CD14-positive monocyte (primary cell): ENCODE measurements around the gene CHST12. TPM values are rescaled to one million over a fixed set of nuclear protein-coding genes. Genes with fewer than 3 reads are reported as not detected.

Experiments
- DNase-seq, 3 donors: peaks; one replicate each; pipeline ENCODE4 v3.0.0-alpha.2; 2011 to 2022
- H2AFZ ChIP-seq: 2 replicates; pipeline ENCODE4 v1.6.0; 2012; ENCODE audit warnings: mild to moderate bottlenecking, low read depth, low read length, inconsistent platforms; ENCODE audit not compliant: insufficient read depth, poor library complexity, severe bottlenecking
- H3K27ac ChIP-seq, 2 donors: 1 replicate in 1 of 2; 2 replicates in 1 of 2; pipeline ENCODE4 v1.5.1; 2012 to 2013; ENCODE audit warnings: low read length in 2 of 2, control low read depth in 1 of 2, inconsistent platforms in 1 of 2, low read depth in 1 of 2, mild to moderate bottlenecking in 1 of 2
- H3K27me3 ChIP-seq, 2 donors: one replicate each; pipeline versions ENCODE4 v1.6.0 to v1.6.1; 2011 to 2013; ENCODE audit warnings: low read length in 2 of 2; ENCODE audit not compliant: control insufficient read depth in 2 of 2, insufficient read depth in 2 of 2
- H3K36me3 ChIP-seq, 2 donors: replicated peaks in 1 of 2; 1 replicate in 1 of 2; 2 replicates in 1 of 2; pipeline versions ENCODE4 v1.5.1 to v1.6.1; 2012 to 2013; ENCODE audit warnings: low read length in 2 of 2, control low read depth in 1 of 2, inconsistent platforms in 1 of 2, mild to moderate bottlenecking in 1 of 2; ENCODE audit not compliant: insufficient read depth in 2 of 2, control insufficient read depth in 1 of 2
- H3K4me1 ChIP-seq, 2 donors: 1 replicate in 1 of 2; 2 replicates in 1 of 2; pipeline versions ENCODE4 v1.5.1 to v1.6.1; 2012 to 2013; ENCODE audit warnings: low read length in 2 of 2, control low read depth in 1 of 2, inconsistent platforms in 1 of 2, mild to moderate bottlenecking in 1 of 2, moderate library complexity in 1 of 2; ENCODE audit not compliant: insufficient read depth in 2 of 2, control insufficient read depth in 1 of 2
- H3K4me2 ChIP-seq: replicated peaks from 2 replicates; pipeline ENCODE3; 2012; ENCODE audit warnings: low read length, moderate library complexity, mild to moderate bottlenecking; ENCODE audit not compliant: poor library complexity, severe bottlenecking; ENCODE audit errors: extremely low read depth
- H3K4me3 ChIP-seq, 3 experiments: fragments of 200-600 bp in 1 of 3; sonication (generic) in 1 of 3; replicated peaks in 1 of 3; 1 replicate in 2 of 3; 2 replicates in 1 of 3; pipeline ENCODE4 v1.5.1; 2011 to 2013; ENCODE audit warnings: low read length in 3 of 3, mild to moderate bottlenecking in 3 of 3, control low read depth in 2 of 3, low read depth in 2 of 3, inconsistent platforms in 1 of 3, moderate library complexity in 1 of 3
- H3K79me2 ChIP-seq: 2 replicates; pipeline ENCODE4 v1.6.0; 2012; ENCODE audit warnings: mild to moderate bottlenecking, control low read depth, inconsistent platforms, low read length, moderate library complexity; ENCODE audit not compliant: insufficient read depth
- H3K9ac ChIP-seq: 2 replicates; pipeline ENCODE4 v1.6.0; 2017; ENCODE audit warnings: low read length, mild to moderate bottlenecking; ENCODE audit not compliant: insufficient read depth, poor library complexity, severe bottlenecking
- H3K9me3 ChIP-seq, 2 donors: replicated peaks in 1 of 2; 1 replicate in 1 of 2; 2 replicates in 1 of 2; pipeline versions ENCODE4 v1.5.1 to v1.6.1; 2012 to 2013; ENCODE audit warnings: low read length in 2 of 2, control low read depth in 1 of 2; ENCODE audit not compliant: control insufficient read depth in 1 of 2, insufficient read depth in 1 of 2
- H4K20me1 ChIP-seq: 2 replicates; pipeline ENCODE4 v1.6.0; 2012; ENCODE audit warnings: mild to moderate bottlenecking, low read length, control low read depth, moderate library complexity; ENCODE audit not compliant: insufficient read depth
- H3K27ac Mint-ChIP-seq, 7 donors: one replicate each; pipeline ENCODE4 v1.8.0; 2020; ENCODE audit warnings: mild to moderate bottlenecking in 7 of 7, mixed read lengths in 7 of 7, moderate library complexity in 6 of 7, inconsistent platforms in 2 of 7
- H3K27me3 Mint-ChIP-seq, 3 donors: one replicate each; pipeline ENCODE4 v1.8.0; 2021 to 2022; ENCODE audit warnings: low read depth in 3 of 3, mild to moderate bottlenecking in 3 of 3, mixed read lengths in 3 of 3, moderate library complexity in 3 of 3, inconsistent platforms in 1 of 3
- H3K36me3 Mint-ChIP-seq, 2 donors: one replicate each; pipeline ENCODE4 v1.8.0; 2020; ENCODE audit warnings: mixed read lengths in 2 of 2, inconsistent platforms in 1 of 2, mild to moderate bottlenecking in 1 of 2
- H3K4me1 Mint-ChIP-seq: one replicate; pipeline ENCODE4 v1.8.0; 2020; ENCODE audit warnings: mild to moderate bottlenecking, mixed read lengths
- H3K4me3 Mint-ChIP-seq, 2 donors: one replicate each; pipeline ENCODE4 v1.8.0; 2020; ENCODE audit warnings: mild to moderate bottlenecking in 2 of 2, mixed read lengths in 2 of 2, moderate library complexity in 1 of 2
- H3K9me3 Mint-ChIP-seq, 7 donors: one replicate each; pipeline ENCODE4 v1.8.0; 2020 to 2022; ENCODE audit warnings: mixed read lengths in 7 of 7, mild to moderate bottlenecking in 6 of 7, moderate library complexity in 6 of 7, inconsistent platforms in 2 of 7
- WGBS: methylation state at CpG from one replicate; pipeline ENCODE4 v1.1.5; 2013; ENCODE audit warnings: missing lambda C conversion rate; ENCODE audit not compliant: insufficient coverage; 5-methylcytosine and 5-hydroxymethylcytosine counted together
- intact Hi-C, 2 donors: fragments of 100-400 bp; cut with micrococcal nuclease; formaldehyde crosslinking; loops; one replicate each; pipeline versions ENCODE4 v1.15.0 to v1.15.1; 2023
- polyA plus RNA-seq, 3 donors: library from polyadenylated mRNA; depleted of rRNA in 1 of 3; unstranded in 2 of 3; stranded (reverse) in 1 of 3; fragments of 300-500 nt in 2 of 3; fragments of >200 nt in 1 of 3; fragmentation: Illumina TruSeq in 2 of 3; gene quantifications; 1 replicate in 2 of 3; 2 replicates in 1 of 3; pipeline ENCODE4 v1.2.3, GENCODE V29; 2012 to 2021
- TF ChIP-seq, protein P1 (sequence below): fragments of 200-600 bp; IDR thresholded peaks from one replicate; pipeline ENCODE4 v1.8.0; 2022; ENCODE audit warnings: antibody characterized with exemption, mild to moderate bottlenecking

Gene CHST12
- polyA plus RNA-seq, 3 donors: 5.8 to 10.6 (median 7.5) TPM

GRCh38 chr7:2431260-2431867 is 28.0 kb downstream of the CHST12 start:
- H3K4me1 ChIP-seq: peaks cover 0 to 4% of the 10 kb centered on the region in 2 donors
- no CpG with 5 or more reads among the region's 3 CpGs for WGBS
- H3K9me3 ChIP-seq: peaks cover 11 to 13% of the 10 kb centered on the region in 2 donors
- DNase-seq: peak; percentile 7 to 28 (median 14)
- Mint-ChIP-seq H3K4me3 (no peak overlapping the region), H3K36me3 (peaks cover 33 to 54% of the 10 kb centered on the region in 2 donors), H3K27me3 (peaks cover 0 to 3% (median 0%) of the 10 kb centered on the region in 3 donors), H3K27ac (peak overlapping the region in 2 of 7 donors; percentile 6 to 30), H3K4me1 (peaks cover 11% of the 10 kb centered on the region), H3K9me3 (peaks cover 6 to 16% (median 13%) of the 10 kb centered on the region in 7 donors)
- H4K20me1 ChIP-seq: no peaks in the 10 kb centered on the region
- no peak overlapping the region for H3K27ac ChIP-seq
- peaks cover 20 to 33% of the 10 kb centered on the region in 2 donors for H3K36me3 ChIP-seq
- intact Hi-C loops: no loop called here
- TF ChIP-seq, protein P1, sequence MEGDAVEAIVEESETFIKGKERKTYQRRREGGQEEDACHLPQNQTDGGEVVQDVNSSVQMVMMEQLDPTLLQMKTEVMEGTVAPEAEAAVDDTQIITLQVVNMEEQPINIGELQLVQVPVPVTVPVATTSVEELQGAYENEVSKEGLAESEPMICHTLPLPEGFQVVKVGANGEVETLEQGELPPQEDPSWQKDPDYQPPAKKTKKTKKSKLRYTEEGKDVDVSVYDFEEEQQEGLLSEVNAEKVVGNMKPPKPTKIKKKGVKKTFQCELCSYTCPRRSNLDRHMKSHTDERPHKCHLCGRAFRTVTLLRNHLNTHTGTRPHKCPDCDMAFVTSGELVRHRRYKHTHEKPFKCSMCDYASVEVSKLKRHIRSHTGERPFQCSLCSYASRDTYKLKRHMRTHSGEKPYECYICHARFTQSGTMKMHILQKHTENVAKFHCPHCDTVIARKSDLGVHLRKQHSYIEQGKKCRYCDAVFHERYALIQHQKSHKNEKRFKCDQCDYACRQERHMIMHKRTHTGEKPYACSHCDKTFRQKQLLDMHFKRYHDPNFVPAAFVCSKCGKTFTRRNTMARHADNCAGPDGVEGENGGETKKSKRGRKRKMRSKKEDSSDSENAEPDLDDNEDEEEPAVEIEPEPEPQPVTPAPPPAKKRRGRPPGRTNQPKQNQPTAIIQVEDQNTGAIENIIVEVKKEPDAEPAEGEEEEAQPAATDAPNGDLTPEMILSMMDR: peak; percentile 58
- H3K27me3 ChIP-seq: no peaks in the 10 kb centered on the region
- no peak overlapping the region for H3K4me3 ChIP-seq
- H3K79me2 ChIP-seq: peaks cover 47% of the 10 kb centered on the region
- no peak overlapping the region for H2AFZ ChIP-seq
- H3K9ac ChIP-seq: no peak overlapping the region
- H3K4me2 ChIP-seq: no peak overlapping the region

- Mint-ChIP-seq H3K27ac (peak overlapping the region in 1 of 7 donors; percentile 64), H3K27me3 (peaks cover 0 to 3% (median 0%) of the 10 kb centered on the region in 3 donors), H3K4me3 (no peak overlapping the region), H3K4me1 (peaks cover 11% of the 10 kb centered on the region), H3K36me3 (peaks cover 46 to 65% of the 10 kb centered on the region in 2 donors), H3K9me3 (peaks cover 6 to 16% (median 13%) of the 10 kb centered on the region in 7 donors)
- Histone ChIP-seq H3K27ac (no peak overlapping the region), H3K4me3 (no peak overlapping the region), H4K20me1 (no peaks in the 10 kb centered on the region), H3K4me2 (no peak overlapping the region), H3K9ac (no peak overlapping the region), H3K36me3 (peaks cover 22 to 51% of the 10 kb centered on the region in 2 donors), H3K79me2 (peaks cover 35% of the 10 kb centered on the region), H3K27me3 (no peaks in the 10 kb centered on the region), H3K4me1 (peaks cover 0 to 4% of the 10 kb centered on the region in 2 donors), H3K9me3 (peaks cover 11 to 13% of the 10 kb centered on the region in 2 donors), H2AFZ (no peak overlapping the region)
- intact Hi-C loops: no loop called here
- WGBS: 98% methylated on average over 85 of the region's 85 CpGs
- no peak for DNase-seq
- TF ChIP-seq, protein P1: no peak
Observed at GRCh38 chr7:2432910-2433712, 29.7 kb downstream of the CHST12 start.
